ENCODE results near the gene GPR37.

The GPR37 gene

DNA sequence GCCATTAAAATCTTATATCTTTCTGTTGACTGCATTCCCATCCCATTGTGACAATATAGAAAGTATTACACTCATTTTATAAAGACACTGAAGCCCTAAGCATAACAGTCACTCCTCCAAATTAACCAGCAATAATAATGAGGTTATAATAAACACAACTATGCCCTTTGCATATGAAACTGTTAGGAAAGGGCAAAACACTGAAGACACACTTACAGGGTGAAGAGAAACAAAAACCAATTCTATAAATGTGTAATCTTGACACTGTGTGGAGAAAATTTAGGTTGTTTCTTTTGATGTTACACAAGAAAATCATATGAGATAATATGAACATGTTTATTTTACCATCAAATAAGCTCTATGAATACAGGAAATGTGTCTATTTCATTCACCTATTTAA, 14.0 kb upstream of the GPR37 start:
- no peak for FAIRE-seq

GRCh38 chr7:124779194-124779593, 13.6 kb upstream of the GPR37 start:
- no peak for FAIRE-seq

DNA sequence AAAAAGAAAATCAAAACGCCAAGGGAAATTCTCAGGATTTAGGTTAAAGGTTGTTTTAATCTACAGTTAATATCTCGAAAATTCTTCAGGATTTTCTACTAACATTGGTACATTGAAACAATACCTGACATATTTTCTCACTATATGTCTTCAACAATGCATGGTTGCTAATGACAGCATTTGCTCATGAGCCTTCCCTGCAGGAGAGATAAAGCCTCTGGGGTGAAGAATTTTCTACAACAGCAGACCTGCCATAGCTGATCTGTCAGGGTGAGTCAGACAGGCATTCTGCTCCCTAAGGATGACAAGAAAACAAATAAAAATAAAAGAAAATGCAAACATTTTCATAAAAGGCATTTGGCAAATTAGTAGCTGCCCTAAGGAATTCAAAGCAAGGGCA, 11.7 kb upstream of the GPR37 start:
- no peak for FAIRE-seq

DNA sequence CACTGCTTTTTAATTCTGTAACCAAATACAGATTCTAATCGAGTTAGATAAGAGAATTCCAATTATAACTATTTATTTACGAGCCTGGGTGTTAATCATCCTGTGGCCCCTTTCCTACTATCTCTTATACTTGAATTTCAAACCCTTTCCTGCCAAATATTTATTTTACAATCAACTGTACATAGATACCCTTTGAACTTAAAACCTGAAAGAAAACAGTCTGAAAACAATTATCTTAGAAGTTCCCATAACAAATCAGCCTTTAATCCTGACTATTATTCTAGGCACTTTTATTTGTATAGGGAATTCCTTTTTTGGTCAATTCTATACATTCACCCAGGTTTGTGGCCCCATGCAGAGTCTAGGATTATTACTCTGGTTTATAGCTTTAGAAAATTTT, 10.6 kb upstream of the GPR37 start:
- no peak for FAIRE-seq

DNA sequence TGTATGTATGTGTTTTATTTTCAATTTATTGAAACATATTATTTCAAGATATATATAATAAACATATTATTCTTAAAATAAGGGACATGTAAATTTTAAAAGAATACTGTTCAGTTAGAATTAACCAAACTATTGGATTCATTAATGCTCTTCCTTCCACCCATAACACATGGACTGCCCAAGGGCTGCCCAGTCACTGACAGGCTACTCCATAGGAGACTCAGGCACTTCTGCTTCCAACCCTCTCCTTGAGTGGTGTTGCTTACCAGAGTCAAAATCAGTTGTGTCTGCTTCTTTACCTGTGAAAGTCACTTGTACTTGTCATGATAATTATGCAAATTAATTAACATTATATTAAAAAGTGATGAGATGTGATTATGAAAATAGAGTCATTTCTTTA, 9.8 kb upstream of the GPR37 start:
- FAIRE-seq = no peak

- FAIRE-seq = no peak
Observed at GRCh38 chr7:124773938-124774337, 8.3 kb upstream of the GPR37 start.

GRCh38 chr7:124773339-124773738, 7.7 kb upstream of the GPR37 start:
- no peak for FAIRE-seq

DNA sequence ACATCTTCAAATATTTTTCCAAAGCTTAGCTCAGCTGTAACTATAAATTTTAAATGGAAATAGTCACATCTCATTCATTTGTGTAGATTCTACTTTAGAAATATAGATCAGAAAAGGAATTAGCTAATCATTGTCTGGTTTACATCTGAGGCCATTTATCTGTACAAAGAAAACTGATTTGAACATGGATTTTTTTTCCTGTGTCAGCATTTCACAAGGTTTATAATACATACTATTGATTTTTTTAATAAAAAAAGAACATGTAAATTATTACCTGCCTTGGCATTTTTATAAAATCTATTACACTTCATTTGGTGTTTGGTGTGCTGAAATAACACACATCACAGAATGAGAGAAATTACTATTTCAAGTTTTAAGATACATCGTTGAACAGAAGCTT, 3.5 kb upstream of the GPR37 start:
- FAIRE-seq = no peak

GRCh38 chr7:124768525-124768924, 2.9 kb upstream of the GPR37 start:
- FAIRE-seq = no peak

- no peak for FAIRE-seq
Observed at GRCh38 chr7:124764847-124765400, 668 bp downstream of the GPR37 start.

DNA sequence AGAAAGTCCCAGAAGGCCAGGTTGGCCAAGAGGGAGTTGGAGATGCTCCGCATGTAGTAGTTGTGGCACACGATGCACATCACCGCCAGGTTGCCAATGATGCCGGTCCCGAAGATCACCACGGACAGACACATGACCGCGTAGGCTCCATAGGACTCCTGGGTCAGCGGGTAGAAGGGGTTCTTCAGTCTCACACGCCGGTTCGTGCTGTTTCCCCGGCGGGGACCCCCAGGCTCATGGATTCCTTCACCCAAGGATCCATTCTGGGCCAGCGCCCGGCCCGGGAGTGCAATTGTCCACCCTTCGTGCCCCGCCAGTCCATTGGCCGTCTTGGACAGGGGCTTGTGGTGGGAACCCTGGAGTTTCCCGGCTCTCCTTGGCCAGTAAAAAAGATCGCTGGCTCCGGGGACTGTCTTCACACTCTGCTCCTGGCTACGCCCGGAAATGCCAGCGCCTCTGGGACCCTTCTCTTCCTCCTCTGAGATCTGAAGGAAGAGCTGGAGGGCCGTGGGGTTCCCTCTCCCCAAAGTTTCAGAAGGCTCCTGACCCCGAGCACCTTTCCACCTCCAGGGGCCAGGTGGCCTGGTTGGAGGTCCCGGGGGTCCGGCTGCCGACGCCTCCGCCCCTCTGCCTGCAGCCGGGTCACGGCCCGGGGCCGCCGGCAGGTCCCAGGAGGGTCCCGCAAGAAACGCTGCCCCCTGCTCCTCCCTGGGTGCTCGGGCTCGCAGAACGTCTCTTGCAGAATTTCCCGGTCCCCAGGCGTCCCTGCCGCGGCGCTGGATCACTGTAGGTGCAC, 1.3 kb downstream of the GPR37 start:
- FAIRE-seq = no peak

GRCh38 chr7:124762611-124763143, 2.9 kb downstream of the GPR37 start:
- FAIRE-seq = no peak

DNA sequence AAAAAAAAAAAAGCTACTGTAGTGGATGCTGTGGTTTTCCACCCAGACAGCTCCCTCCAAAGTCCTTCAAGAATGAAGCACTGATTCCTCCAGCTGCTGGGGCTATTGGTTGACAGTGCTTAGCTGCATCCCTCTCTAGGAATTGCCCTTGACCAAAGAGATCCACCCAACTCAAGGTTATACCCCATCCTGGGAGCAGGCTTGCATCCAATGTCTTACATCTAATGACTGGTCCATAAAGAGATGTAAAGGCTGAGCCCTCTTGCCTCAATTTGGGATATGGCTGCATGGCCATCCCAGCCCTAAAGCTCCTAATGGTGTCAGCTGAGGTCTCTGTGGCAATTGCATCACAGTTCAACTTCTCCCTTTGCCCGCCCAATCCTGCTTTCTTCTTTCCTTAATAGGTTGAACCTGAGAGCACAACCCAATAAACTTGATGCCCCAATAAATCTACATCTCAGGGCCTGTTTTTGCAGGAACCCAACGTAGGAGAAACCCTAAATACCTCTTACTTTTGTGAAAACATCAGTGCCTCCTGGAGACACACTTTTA, 4.4 kb downstream of the GPR37 start:
- no peak for FAIRE-seq

- no peak for FAIRE-seq
Observed at GRCh38 chr7:124758327-124758726, 7.3 kb downstream of the GPR37 start.

GRCh38 chr7:124754576-124755268, 10.9 kb downstream of the GPR37 start:
- no peak for FAIRE-seq

GRCh38 chr7:124752310-124752709, 13.3 kb downstream of the GPR37 start:
- no peak for FAIRE-seq

DNA sequence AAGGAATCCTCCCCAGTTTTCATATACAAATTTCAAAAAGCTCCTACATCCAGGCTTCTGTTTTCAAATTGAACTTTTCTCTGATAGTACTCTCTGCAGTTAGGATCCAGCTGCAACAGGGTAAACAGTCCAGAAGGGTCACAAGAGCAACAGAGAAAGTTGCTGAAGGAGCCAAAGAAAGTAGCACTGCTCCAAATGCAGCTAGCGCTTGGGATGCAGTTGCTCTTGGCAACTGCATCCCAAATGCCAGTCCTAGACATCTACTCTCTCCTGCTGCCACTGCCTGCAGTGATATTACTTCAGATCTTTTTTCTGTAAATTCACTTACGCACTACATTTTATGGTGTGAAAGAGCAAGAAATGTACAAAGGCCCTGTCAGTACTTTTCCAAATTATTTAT, 14.6 kb downstream of the GPR37 start:
- FAIRE-seq = no peak

DNA sequence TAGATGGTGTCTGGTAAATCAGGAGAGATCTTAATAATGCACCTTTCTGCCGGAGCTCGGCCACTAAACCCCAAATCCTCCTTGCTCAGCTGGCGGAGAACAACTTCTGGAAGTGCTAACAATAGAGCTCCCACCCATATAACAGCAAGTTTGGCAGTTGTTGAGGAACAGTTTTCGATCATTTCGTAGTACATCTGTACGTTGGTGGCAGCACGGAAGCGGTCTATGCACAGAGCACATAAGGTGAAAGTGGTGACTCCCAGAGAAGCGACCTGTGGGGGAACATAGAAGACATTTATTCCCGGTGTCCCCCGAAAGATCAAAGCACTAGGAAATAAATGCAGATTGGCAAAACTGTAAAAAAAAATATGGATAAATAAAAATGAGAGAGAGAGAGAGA, 18.5 kb downstream of the GPR37 start:
- FAIRE-seq = no peak

- FAIRE-seq = no peak
Observed at GRCh38 chr7:124738639-124739038, 27.0 kb downstream of the GPR37 start.

DNA sequence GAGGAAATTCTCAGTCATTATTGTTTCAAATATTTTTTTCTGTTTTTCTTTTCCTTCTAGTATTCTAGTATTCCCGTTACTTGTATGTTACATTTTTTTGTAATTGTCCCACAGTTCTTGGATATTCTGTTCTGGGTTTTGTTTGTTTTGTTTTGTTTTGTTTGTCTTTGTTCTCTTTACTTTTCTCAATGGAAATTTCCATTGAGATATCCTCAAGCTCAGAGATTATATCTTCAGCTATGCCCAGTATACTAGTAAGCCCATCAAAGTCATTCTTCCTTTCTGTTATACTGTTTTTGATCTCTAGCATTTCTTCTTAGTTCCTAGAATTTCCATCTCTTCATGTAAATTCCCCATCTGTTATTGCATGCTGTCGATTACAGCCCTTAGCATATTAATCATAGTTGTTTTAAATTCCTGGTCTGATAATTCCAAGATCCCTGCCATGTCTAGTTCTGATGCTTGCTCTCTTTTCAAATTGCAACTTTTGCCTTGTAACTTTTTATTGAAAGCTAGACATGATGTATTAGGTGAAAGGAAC, 27.8 kb downstream of the GPR37 start:
- no peak for FAIRE-seq

GRCh38 chr7:124728610-124729009, 37.0 kb downstream of the GPR37 start:
- no peak for FAIRE-seq

DNA sequence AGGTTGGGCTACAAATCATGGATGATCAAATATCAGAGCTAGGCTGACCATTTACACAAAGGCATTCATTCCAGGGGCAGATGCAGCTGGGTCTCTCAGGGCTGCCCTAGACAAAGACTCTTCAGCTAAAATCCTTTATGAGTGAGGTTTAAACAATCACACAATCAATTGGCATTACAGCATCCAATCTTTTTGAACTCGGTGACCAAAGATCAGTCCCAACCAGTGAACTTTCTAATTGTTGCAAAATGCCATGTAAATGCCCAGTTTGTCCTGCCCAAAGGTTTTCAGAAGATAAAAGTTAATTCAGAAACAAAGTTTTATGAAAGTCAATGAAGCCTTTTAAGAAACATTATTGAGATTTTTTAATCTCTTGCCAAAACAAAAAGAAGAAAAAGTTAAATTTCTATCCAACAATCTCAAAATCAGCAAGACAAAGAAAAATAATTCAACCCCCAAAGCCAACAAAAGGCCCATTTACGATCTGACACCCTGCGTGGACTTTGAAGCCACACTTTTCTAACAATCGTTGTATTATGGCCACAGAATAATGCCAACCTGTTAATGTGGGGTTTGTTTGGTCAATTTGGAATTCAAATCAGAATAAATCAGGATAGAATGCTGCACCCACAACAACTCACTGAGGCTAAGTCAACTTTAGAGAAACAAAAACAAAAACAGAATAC, 40.9 kb downstream of the GPR37 start:
- FAIRE-seq = no peak

- no peak for FAIRE-seq
Observed at GRCh38 chr7:124724079-124724478, 41.5 kb downstream of the GPR37 start.
